H1 (cell line): ENCODE results near the gene GGA3. TPM values are rescaled to one million over a fixed set of nuclear protein-coding genes. Genes with fewer than 3 reads are reported as not detected.

Source experiments
- CBX5 ChIP-seq: fragments of 300-800, 300-1000 bp; sonication (generic); IDR thresholded peaks from 2 replicates; pipeline ENCODE4 v1.7.1; 2016; ENCODE audit warnings: antibody characterized with exemption, low read length, low read depth
- polyA plus RNA-seq, 7 experiments: library from polyadenylated mRNA; depleted of rRNA in 3 of 7; stranded (reverse) in 5 of 7; unstranded in 2 of 7; fragments of >200 nt in 5 of 7; fragments of 200-250 nt in 2 of 7; gene quantifications; 1 replicate in 5 of 7; 2 replicates in 1 of 7; 4 replicates in 1 of 7; pipeline versions ENCODE4 v1.2.1 to v1.2.3, GENCODE V29; 2011 to 2013; ENCODE audit warnings: missing spikeins in 2 of 7, mixed read lengths in 2 of 7
- total RNA-seq: library from RNA; stranded (reverse); fragmentation: NEBNext Ultra II Directional; extraction: Animal tissue kit (Norgen Biotek cat#: 25700); gene quantifications from 2 replicates; pipeline ENCODE4 v1.2.1, GENCODE V29; 2021
- TF ChIP-seq, protein P1 (sequence below), 3 experiments: IDR thresholded peaks; 1 replicate in 2 of 3; 2 replicates in 1 of 3; pipeline versions ENCODE4 v1.5.1 to v1.6.1; 2011; ENCODE audit warnings: low read length in 3 of 3, mild to moderate bottlenecking in 3 of 3, inconsistent platforms in 2 of 3, low read depth in 1 of 3, moderate library complexity in 1 of 3; ENCODE audit not compliant: insufficient read depth in 1 of 3; ENCODE audit errors: control extremely low read depth in 1 of 3

Gene GGA3
- total and polyA plus RNA-seq, 2 of the 8 experiments (the other 6 are each of a cell fraction or from before 2014, with no cell fraction given): 40.6 to 60.0 TPM

DNA sequence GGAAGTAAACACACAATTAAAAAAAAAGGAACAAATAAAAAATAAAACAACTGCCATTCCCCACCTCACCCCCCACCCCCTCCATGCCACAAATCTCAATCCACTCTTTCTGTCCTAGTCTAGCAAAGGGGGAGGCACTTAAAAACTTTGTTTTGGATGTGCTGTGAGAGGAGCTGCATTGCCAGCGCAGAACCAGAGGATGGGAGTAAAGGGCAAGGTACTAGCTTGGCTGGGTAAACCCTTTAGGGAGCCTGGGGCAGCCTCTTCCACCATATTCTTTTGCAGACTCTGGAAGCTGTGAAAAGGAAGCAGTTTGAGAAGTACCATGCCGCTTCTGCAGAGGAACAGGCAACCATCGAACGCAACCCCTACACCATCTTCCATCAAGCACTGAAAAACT, 1.6 kb upstream of the GGA3 start (continued):
- TF ChIP-seq, protein P1, sequence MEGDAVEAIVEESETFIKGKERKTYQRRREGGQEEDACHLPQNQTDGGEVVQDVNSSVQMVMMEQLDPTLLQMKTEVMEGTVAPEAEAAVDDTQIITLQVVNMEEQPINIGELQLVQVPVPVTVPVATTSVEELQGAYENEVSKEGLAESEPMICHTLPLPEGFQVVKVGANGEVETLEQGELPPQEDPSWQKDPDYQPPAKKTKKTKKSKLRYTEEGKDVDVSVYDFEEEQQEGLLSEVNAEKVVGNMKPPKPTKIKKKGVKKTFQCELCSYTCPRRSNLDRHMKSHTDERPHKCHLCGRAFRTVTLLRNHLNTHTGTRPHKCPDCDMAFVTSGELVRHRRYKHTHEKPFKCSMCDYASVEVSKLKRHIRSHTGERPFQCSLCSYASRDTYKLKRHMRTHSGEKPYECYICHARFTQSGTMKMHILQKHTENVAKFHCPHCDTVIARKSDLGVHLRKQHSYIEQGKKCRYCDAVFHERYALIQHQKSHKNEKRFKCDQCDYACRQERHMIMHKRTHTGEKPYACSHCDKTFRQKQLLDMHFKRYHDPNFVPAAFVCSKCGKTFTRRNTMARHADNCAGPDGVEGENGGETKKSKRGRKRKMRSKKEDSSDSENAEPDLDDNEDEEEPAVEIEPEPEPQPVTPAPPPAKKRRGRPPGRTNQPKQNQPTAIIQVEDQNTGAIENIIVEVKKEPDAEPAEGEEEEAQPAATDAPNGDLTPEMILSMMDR (IDR thresholded peaks at IDR 0.05; ENCODE audit: control extremely low read depth in 1 of 3, insufficient read depth in 1 of 3, low read depth in 1 of 3, low read length in 3 of 3): peak in 1 of 3 experiments; percentile 30; a peak in 1 of 4 replicates
- no peak for TF ChIP-seq CBX5
